Keratinocyte (primary cell): Measurements from ENCODE around the gene SLC6A8. TPM values are rescaled to one million over a fixed set of nuclear protein-coding genes. Genes with fewer than 3 reads are reported as not detected.
"Not testable (repeated sequence)": the region's sequence is repeated elsewhere in the genome, so short reads cannot be mapped to it uniquely, and the experiment has no call there.

ENCODE experiments used
- DNase-seq: peaks from one replicate; pipeline ENCODE4 v3.0.0-alpha.2; 2011; ENCODE audit warnings: low read depth, missing footprints, low spot score
- FAIRE-seq: peaks from 2 replicates; lab custom pipeline; 2011; peaks lifted over from hg19 to GRCh38; lab: Jason Lieb, UNC
- H2AFZ ChIP-seq: 2 replicates; pipeline ENCODE4 v1.6.0; 2012; ENCODE audit warnings: low read length, control low read depth, inconsistent platforms; ENCODE audit not compliant: control insufficient read depth
- H3K27ac ChIP-seq: 2 replicates; pipeline ENCODE4 v1.5.1; 2011; ENCODE audit warnings: low read length; ENCODE audit not compliant: control insufficient read depth, insufficient read depth
- H3K27me3 ChIP-seq: 3 replicates; pipeline ENCODE4 v1.6.0; 2011; ENCODE audit warnings: low read length; ENCODE audit not compliant: control insufficient read depth, insufficient read depth; ENCODE audit errors: extremely low read depth
- H3K36me3 ChIP-seq, 2 experiments: 2 replicates in 1 of 2; 3 replicates in 1 of 2; pipeline ENCODE4 v1.5.1; 2011; ENCODE audit warnings: low read length in 2 of 2, mild to moderate bottlenecking in 1 of 2; ENCODE audit not compliant: control insufficient read depth in 2 of 2, insufficient read depth in 2 of 2; ENCODE audit errors: extremely low read depth in 1 of 2
- H3K4me1 ChIP-seq: 3 replicates; pipeline ENCODE4 v1.5.1; 2011; ENCODE audit warnings: low read length; ENCODE audit not compliant: control insufficient read depth, insufficient read depth; ENCODE audit errors: extremely low read depth
- H3K4me2 ChIP-seq: 3 replicates; pipeline ENCODE4 v1.6.0; 2011; ENCODE audit warnings: low read depth, low read length; ENCODE audit not compliant: control insufficient read depth, insufficient read depth; ENCODE audit errors: extremely low read depth
- H3K4me3 ChIP-seq, 3 experiments: fragments of 200-600 bp in 1 of 3; sonication (generic) in 1 of 3; 2 replicates in 2 of 3; 3 replicates in 1 of 3; pipeline ENCODE4 v1.5.1; 2011 to 2016; ENCODE audit warnings: low read length in 3 of 3, mild to moderate bottlenecking in 3 of 3, control low read depth in 2 of 3, inconsistent platforms in 1 of 3, low read depth in 1 of 3, mixed read lengths in 1 of 3, mixed run types in 1 of 3, moderate library complexity in 1 of 3; ENCODE audit not compliant: control insufficient read depth in 2 of 3, insufficient read depth in 2 of 3; ENCODE audit errors: extremely low read depth in 1 of 3
- H3K79me2 ChIP-seq: 2 replicates; pipeline ENCODE4 v1.6.0; 2012; ENCODE audit warnings: low read length; ENCODE audit not compliant: control insufficient read depth, insufficient read depth
- H3K9ac ChIP-seq: 3 replicates; pipeline ENCODE4 v1.6.0; 2011; ENCODE audit warnings: low read length; ENCODE audit not compliant: control insufficient read depth, insufficient read depth; ENCODE audit errors: extremely low read depth
- H3K9me1 ChIP-seq: 3 replicates; pipeline ENCODE4 v1.6.0; 2011; ENCODE audit warnings: low read length; ENCODE audit not compliant: control insufficient read depth, insufficient read depth; ENCODE audit errors: extremely low read depth
- H3K9me3 ChIP-seq: 2 replicates; pipeline ENCODE4 v1.5.1; 2012; ENCODE audit warnings: low read depth, low read length; ENCODE audit not compliant: control insufficient read depth
- H4K20me1 ChIP-seq: 3 replicates; pipeline ENCODE4 v1.6.0; 2011; ENCODE audit warnings: low read length; ENCODE audit not compliant: control insufficient read depth, insufficient read depth; ENCODE audit errors: extremely low read depth
- EZH2 ChIP-seq: IDR thresholded peaks from one replicate; pipeline ENCODE4 v1.6.1; 2012; ENCODE audit warnings: inconsistent platforms, mild to moderate bottlenecking, low read length, moderate library complexity
- dilution Hi-C: fragments of 300-500 bp; cut with MboI; formaldehyde crosslinking; loops from one replicate; pipeline ENCODE4 v1.7.0; 2020; ENCODE audit warnings: low sequenced_read_pairs; ENCODE audit not compliant: extremely low pct_ligation_motif_present
- polyA plus RNA-seq, 5 experiments: library from polyadenylated mRNA; depleted of rRNA in 3 of 5; stranded (reverse) in 3 of 5; stranded (forward) in 1 of 5; unstranded in 1 of 5; fragments of >200 nt; gene quantifications; 1 replicate in 1 of 5; 2 replicates in 3 of 5; 3 replicates in 1 of 5; pipeline versions ENCODE4 v1.2.1 to v1.2.3, GENCODE V29; 2011 to 2012; ENCODE audit warnings: missing spikeins in 2 of 5, low read depth in 1 of 5, low replicate concordance in 1 of 5
- TF ChIP-seq, protein P1 (sequence below), 3 experiments: IDR thresholded peaks in 1 of 3; conservative IDR thresholded peaks in 1 of 3; optimal IDR thresholded peaks in 1 of 3; 2 replicates in 2 of 3; 3 replicates in 1 of 3; pipeline versions ENCODE3 to v1.5.1; 2011; ENCODE audit warnings: low read length in 3 of 3, mild to moderate bottlenecking in 3 of 3, moderate library complexity in 2 of 3, control low read depth in 1 of 3, inconsistent platforms in 1 of 3; ENCODE audit not compliant: insufficient read depth in 2 of 3; ENCODE audit errors: extremely low read depth in 1 of 3

SLC6A8 gene
- polyA plus RNA-seq, 1 donor (not counting 4 experiments of a cell fraction or from before 2014, with no cell fraction given): 33.6 TPM

DNA sequence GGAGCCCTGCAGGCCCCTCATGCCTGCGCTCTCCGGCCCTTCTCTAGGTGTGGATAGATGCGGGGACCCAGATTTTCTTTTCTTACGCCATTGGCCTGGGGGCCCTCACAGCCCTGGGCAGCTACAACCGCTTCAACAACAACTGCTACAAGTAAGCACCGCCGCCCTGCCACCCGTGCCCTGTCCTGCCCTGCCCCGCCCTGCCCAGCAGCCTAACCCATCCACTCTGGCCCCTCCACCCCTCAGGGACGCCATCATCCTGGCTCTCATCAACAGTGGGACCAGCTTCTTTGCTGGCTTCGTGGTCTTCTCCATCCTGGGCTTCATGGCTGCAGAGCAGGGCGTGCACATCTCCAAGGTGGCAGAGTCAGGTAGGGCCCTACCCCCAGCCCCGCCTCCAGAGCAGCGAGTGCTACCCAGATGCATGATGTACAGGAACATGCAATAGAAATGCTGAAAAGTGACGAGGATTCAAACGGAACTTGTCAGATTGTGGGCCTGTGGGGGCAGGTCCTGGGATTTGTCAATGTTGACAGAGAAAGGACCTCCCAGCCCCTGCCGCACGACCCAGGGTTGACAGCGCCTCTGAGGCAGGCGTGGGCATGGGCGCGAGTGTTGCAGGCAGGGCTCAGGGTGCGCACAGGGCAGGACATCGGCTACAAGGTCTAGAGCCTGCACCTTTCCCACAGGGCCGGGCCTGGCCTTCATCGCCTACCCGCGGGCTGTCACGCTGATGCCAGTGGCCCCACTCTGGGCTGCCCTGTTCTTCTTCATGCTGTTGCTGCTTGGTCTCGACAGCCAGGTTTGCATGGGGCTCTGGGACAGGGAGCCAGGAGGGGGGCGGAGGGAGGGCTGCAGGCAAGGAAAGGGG is 5.7 kb downstream of the SLC6A8 start:
- Histone ChIP-seq H3K9ac (no peak overlapping the region), H3K4me1 (peaks cover 8% of the 10 kb centered on the region), H3K79me2 (peaks cover 11% of the 10 kb centered on the region), H3K4me3 (no peak overlapping the region), H3K27me3 (no peaks in the 10 kb centered on the region), H3K9me3 (no peaks in the 10 kb centered on the region), H2AFZ (no peak overlapping the region), H3K4me2 (no peak overlapping the region), H4K20me1 (no peaks in the 10 kb centered on the region), H3K36me3 (no peaks in the 10 kb centered on the region), H3K9me1 (no peaks in the 10 kb centered on the region), H3K27ac (no peak overlapping the region)
- TF ChIP-seq, protein P1, sequence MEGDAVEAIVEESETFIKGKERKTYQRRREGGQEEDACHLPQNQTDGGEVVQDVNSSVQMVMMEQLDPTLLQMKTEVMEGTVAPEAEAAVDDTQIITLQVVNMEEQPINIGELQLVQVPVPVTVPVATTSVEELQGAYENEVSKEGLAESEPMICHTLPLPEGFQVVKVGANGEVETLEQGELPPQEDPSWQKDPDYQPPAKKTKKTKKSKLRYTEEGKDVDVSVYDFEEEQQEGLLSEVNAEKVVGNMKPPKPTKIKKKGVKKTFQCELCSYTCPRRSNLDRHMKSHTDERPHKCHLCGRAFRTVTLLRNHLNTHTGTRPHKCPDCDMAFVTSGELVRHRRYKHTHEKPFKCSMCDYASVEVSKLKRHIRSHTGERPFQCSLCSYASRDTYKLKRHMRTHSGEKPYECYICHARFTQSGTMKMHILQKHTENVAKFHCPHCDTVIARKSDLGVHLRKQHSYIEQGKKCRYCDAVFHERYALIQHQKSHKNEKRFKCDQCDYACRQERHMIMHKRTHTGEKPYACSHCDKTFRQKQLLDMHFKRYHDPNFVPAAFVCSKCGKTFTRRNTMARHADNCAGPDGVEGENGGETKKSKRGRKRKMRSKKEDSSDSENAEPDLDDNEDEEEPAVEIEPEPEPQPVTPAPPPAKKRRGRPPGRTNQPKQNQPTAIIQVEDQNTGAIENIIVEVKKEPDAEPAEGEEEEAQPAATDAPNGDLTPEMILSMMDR (optimal IDR thresholded peaks at IDR 0.05 in 1 of 3, IDR thresholded peaks at IDR 0.05 in 1 of 3, conservative IDR thresholded peaks at IDR 0.05 in 1 of 3; ENCODE audit: extremely low read depth in 1 of 3, insufficient read depth in 2 of 3, low read length in 3 of 3): no peak
- no peak for TF ChIP-seq EZH2
- DNase-seq (no peak), FAIRE-seq (no peak)
- dilution Hi-C loops: no loop called here

DNA sequence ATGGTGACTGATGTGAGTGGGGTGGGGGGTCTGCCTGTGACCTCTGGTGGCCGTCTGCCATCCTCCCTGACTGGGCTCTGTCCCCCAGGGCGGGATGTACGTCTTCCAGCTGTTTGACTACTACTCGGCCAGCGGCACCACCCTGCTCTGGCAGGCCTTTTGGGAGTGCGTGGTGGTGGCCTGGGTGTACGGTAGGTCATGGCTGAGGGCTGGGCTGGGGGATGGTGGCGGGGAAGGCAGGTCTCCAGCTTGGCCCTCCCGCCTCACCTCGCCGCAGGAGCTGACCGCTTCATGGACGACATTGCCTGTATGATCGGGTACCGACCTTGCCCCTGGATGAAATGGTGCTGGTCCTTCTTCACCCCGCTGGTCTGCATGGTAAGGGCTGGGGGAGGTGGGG is 6.5 kb downstream of the SLC6A8 start:
- H3K27ac ChIP-seq, H3K4me1 ChIP-seq, dilution Hi-C loops, H3K4me3 ChIP-seq, H4K20me1 ChIP-seq, FAIRE-seq, H3K36me3 ChIP-seq, H3K9me3 ChIP-seq, DNase-seq, H2AFZ ChIP-seq, H3K4me2 ChIP-seq, H3K27me3 ChIP-seq, H3K9ac ChIP-seq, H3K9me1 ChIP-seq: not testable (repeated sequence)
- peaks cover 11% of the 10 kb centered on the region for H3K79me2 ChIP-seq
